Activated naive CD8-positive, alpha-beta T cell treated with anti-CD3 and anti-CD28 coated beads for 36 hours (primary cell): Measurements from ENCODE around the gene ARPP21. TPM values are rescaled to one million over a fixed set of nuclear protein-coding genes. Genes with fewer than 3 reads are reported as not detected.
A peak's percentile ranks its signal among the peaks of the same experiment; 100 is the strongest.
"Not testable (repeated sequence)": the region's sequence is repeated elsewhere in the genome, so short reads cannot be mapped to it uniquely, and the experiment has no call there.

ENCODE experiments used
- DNase-seq: peaks from one replicate; pipeline ENCODE4 v3.0.0; 2021
- H3K27ac Mint-ChIP-seq: one replicate; pipeline ENCODE4 v1.8.0; 2022; ENCODE audit warnings: mild to moderate bottlenecking, moderate library complexity, mixed read lengths
- H3K27me3 Mint-ChIP-seq: one replicate; pipeline ENCODE4 v1.8.0; 2022; ENCODE audit warnings: mild to moderate bottlenecking, mixed read lengths
- H3K36me3 Mint-ChIP-seq: one replicate; pipeline ENCODE4 v1.8.0; 2021; ENCODE audit warnings: mild to moderate bottlenecking, mixed read lengths
- H3K4me1 Mint-ChIP-seq: one replicate; pipeline ENCODE4 v1.8.0; 2021; ENCODE audit warnings: mixed read lengths
- H3K4me3 Mint-ChIP-seq: one replicate; pipeline ENCODE4 v1.8.0; 2022; ENCODE audit warnings: mild to moderate bottlenecking, moderate library complexity, mixed read lengths
- H3K9me3 Mint-ChIP-seq: one replicate; pipeline ENCODE4 v1.8.0; 2022; ENCODE audit warnings: mixed read lengths
- total RNA-seq, 2 experiments: library from RNA; stranded (reverse); gene quantifications; one replicate each; pipeline ENCODE4 v1.2.3, GENCODE V29; 2021

ARPP21 gene
- not detected for total RNA-seq

DNA sequence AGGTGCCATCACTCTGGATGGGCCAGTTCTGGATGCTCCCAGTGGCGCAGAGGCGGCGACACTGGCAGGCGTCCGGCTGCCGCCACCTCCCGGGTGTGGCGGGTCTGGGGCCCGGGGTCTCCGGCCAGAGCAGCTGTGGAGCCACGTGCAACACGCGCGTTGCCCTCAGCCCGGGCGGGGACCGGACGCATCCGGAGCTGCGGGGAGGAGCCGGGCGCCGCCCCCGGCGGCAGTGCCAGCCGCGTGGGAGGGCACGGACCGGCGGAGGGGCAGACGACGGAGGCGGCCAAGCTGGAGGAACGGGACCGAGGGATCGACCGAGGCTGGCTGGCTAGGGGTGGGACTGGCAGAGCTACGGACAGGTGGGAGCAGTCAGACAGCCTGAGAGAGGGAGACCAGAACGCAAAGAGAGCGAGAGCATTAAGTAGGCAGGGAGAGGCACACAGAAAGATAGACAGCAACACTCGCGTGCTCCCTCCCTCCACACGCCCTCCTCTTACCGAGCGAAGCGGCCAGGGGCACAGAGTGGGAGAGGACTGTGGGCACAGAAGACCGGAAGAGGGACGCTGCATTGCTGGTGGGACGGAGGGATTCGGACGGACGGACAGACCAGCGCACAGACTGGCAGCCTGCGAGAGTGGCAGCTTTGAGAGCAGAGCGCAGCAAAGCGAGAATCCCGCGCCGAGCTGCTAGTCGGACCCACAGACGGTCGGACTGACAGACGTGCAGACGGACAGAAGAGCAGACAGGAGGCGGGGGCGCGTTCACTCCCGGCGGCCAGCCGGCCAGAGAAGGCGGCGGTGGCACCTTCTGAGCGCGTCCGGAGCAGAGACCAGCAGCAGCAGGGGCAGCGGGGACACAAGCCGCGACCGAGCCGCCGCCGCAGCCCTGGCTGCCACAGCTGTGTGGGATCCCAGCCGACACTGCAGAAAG, at the start of gene ARPP21:
TSS of gene ARPP21 (plus strand) at position 272 of the 933 bp plus-strand sequence. CDS start 42,227 bp downstream, outside the sequence.
- Mint-ChIP-seq H3K4me3 (peak within 1 kb of the TSS; percentile 75), H3K9me3 (peaks cover 5% of the 10 kb centered on the region), H3K4me1 (peaks cover 5% of the 10 kb centered on the region), H3K27ac (no peak within 1 kb of the TSS), H3K36me3 (peaks cover 3% of the 10 kb centered on the region), H3K27me3 (peaks cover 48% of the 10 kb centered on the region)
- peak; percentile 32 for DNase-seq

GRCh38 chr3:35592589-35593295, 46.6 kb upstream of the ARPP21 start:
- peaks cover 5% of the 10 kb centered on the region for H3K9me3 Mint-ChIP-seq
- H3K4me3 Mint-ChIP-seq, result no peak overlapping the region
- H3K4me1 Mint-ChIP-seq, result no peaks in the 10 kb centered on the region
- H3K36me3 Mint-ChIP-seq, result no peaks in the 10 kb centered on the region
- no peak overlapping the region for H3K27ac Mint-ChIP-seq
- peaks cover 3% of the 10 kb centered on the region for H3K27me3 Mint-ChIP-seq
- no peak for DNase-seq

- H3K36me3 Mint-ChIP-seq, result no peaks in the 10 kb centered on the region
- H3K27me3 Mint-ChIP-seq, result no peaks in the 10 kb centered on the region
- no peaks in the 10 kb centered on the region for H3K4me1 Mint-ChIP-seq
- no peaks in the 10 kb centered on the region for H3K9me3 Mint-ChIP-seq
- H3K27ac Mint-ChIP-seq, result no peak overlapping the region
- DNase-seq, result no peak
- H3K4me3 Mint-ChIP-seq, result no peak overlapping the region
Observed at GRCh38 chr3:35594739-35595138, 44.6 kb upstream of the ARPP21 start.

GRCh38 chr3:35596335-35596995, 42.9 kb upstream of the ARPP21 start:
- no peak for DNase-seq
- H3K9me3 Mint-ChIP-seq, result no peaks in the 10 kb centered on the region
- H3K27me3 Mint-ChIP-seq, result no peaks in the 10 kb centered on the region
- H3K4me1 Mint-ChIP-seq, result no peaks in the 10 kb centered on the region
- no peak overlapping the region for H3K27ac Mint-ChIP-seq
- H3K4me3 Mint-ChIP-seq, result no peak overlapping the region
- H3K36me3 Mint-ChIP-seq, result no peaks in the 10 kb centered on the region

DNA sequence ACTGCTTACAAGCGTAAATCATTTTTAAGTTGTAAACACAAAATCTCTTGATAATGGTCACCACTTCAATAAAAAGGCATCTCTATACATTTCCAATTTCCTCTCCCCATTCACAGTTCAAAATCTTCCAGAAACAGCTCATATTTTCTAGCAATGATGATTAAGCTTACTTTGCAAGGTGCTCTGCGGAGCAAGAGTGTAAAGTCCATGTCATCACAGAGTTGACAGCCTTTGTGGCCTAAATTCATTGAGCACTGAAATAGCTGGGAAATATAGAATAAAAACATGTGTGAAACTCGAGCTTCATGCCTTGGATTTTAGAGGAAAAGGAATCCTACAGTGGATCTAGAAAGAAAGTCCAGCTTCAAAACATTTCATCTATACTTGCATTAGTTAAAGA, 41.8 kb upstream of the ARPP21 start:
- Mint-ChIP-seq H3K27ac (no peak overlapping the region), H3K27me3 (no peaks in the 10 kb centered on the region), H3K36me3 (no peaks in the 10 kb centered on the region), H3K4me1 (no peaks in the 10 kb centered on the region), H3K4me3 (no peak overlapping the region), H3K9me3 (no peaks in the 10 kb centered on the region)
- DNase-seq, result no peak

DNA sequence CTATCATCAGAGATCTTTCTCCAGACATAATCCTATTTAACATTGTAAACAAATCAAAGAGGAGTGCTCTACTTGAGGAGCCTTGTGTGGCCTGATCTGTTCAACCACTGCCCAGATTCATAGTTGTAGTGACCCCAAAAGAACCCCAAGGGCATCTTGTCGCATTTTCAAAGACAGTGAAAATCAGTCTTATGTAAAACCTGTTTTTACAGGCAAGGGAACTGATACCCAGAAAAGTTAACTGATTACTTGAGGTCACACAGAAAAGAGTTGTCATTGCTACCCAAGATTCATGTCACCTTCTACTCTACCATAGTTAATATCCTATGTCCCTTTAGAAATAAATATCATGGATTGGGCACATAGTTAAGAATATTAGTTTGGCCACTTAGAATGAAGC, 40.5 kb upstream of the ARPP21 start:
- Mint-ChIP-seq H3K4me1 (no peaks in the 10 kb centered on the region), H3K36me3 (no peaks in the 10 kb centered on the region), H3K4me3 (no peak overlapping the region), H3K27ac (no peak overlapping the region), H3K9me3 (no peaks in the 10 kb centered on the region), H3K27me3 (no peaks in the 10 kb centered on the region)
- no peak for DNase-seq

DNA sequence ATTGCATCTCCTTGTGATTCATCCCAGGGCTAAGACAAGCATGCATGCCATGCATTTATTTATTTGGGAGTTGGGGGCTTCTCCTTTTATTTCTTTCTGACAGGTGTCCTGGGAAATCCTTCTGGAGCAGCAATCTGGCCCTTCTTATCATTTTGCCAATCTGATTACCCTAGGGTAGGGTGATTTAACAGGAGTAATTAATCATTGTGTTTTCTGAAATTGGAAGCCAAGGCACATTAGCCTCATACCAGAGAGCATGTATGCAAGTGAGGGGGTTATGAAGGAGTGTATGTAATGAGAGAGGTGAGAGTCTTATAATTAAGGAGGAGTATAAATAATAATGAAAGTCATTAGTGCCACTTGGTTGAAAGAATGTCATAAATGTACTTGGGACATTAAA, 37.4 kb upstream of the ARPP21 start:
- DNase-seq, result no peak
- H3K27ac Mint-ChIP-seq, result no peak overlapping the region
- H3K27me3 Mint-ChIP-seq, result no peaks in the 10 kb centered on the region
- H3K9me3 Mint-ChIP-seq, result peaks cover 2% of the 10 kb centered on the region
- H3K4me1 Mint-ChIP-seq, result no peaks in the 10 kb centered on the region
- H3K4me3 Mint-ChIP-seq, result no peak overlapping the region
- H3K36me3 Mint-ChIP-seq, result no peaks in the 10 kb centered on the region

DNA sequence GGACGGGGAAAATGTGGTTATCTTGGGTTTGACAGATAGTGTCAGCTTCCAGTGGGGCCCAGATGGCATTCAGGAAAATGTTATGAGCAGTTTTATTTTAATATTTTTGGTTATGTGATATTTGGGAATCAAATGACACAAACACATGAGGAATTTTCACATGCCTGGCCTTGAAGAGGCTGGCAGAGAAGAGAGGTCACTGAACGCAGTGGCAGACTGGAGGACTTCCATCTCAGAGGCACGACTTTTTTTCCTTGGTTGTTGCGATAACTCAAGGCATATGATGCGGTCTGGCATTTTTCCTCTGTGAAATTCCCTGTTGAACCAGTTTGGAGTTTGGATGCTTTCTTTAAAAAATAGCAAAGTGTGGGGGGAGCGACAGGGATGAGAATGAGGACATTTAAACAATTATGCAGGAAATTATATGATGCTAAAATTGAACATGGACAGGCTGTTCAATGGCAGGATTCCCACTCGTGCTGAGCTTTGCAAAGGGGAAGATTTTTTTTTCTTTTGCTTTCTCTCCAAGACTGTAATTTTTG, 36.9 kb upstream of the ARPP21 start:
- Mint-ChIP-seq H3K27me3 (no peaks in the 10 kb centered on the region), H3K9me3 (peaks cover 2% of the 10 kb centered on the region), H3K4me1 (no peaks in the 10 kb centered on the region), H3K36me3 (no peaks in the 10 kb centered on the region), H3K4me3 (no peak overlapping the region), H3K27ac (no peak overlapping the region)
- no peak for DNase-seq

DNA sequence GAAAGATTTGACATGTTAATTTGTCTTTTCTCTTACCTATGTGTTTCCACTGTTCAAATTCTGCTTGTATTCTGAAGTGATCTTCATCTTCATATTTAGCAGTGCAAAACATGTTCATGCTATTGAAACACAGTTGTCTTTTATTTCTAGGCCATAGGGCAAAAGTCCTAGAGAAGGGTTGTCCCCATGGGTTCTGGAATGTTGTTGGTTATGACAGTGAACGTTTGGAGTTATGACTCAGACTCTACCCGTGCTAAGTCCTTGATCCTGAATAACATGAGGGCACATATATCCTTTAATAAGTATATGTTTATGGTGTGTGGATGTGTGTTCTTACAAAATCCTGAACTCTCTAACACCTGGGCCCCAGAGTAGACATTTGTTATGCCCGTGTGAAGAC, 23.0 kb upstream of the ARPP21 start:
- Mint-ChIP-seq H3K9me3 (peaks cover 1% of the 10 kb centered on the region), H3K36me3 (no peaks in the 10 kb centered on the region), H3K27me3 (no peaks in the 10 kb centered on the region), H3K27ac (no peak overlapping the region), H3K4me3 (no peak overlapping the region), H3K4me1 (no peaks in the 10 kb centered on the region)
- DNase-seq, result no peak

DNA sequence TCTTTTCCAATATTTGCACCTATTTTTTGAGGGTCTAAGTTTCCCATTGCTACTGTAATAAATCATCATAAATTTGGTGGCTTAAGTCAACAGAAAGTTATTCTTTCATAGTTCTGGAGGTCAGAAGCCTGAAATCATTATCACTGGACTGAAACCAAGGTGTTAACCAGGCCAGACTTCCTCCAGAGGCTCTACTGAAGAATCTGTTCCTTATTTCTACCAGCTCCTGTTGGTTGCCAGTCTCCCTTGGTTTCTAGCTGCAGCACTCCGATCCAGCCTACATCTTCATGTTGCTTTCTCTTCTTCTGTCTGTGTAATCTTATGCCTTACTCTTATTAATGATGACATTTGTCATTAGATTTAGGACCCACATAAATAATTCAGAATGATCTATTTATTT, 22.0 kb upstream of the ARPP21 start:
- Mint-ChIP-seq H3K9me3 (peaks cover 2% of the 10 kb centered on the region), H3K4me1 (no peaks in the 10 kb centered on the region), H3K36me3 (no peaks in the 10 kb centered on the region), H3K27ac (no peak overlapping the region), H3K4me3 (no peak overlapping the region), H3K27me3 (no peaks in the 10 kb centered on the region)
- DNase-seq, result no peak

- H3K9me3 Mint-ChIP-seq, H3K4me3 Mint-ChIP-seq, H3K36me3 Mint-ChIP-seq, H3K27me3 Mint-ChIP-seq, H3K4me1 Mint-ChIP-seq, H3K27ac Mint-ChIP-seq, DNase-seq: not testable (repeated sequence)
Observed at GRCh38 chr3:35620238-35620637, 19.1 kb upstream of the ARPP21 start.

DNA sequence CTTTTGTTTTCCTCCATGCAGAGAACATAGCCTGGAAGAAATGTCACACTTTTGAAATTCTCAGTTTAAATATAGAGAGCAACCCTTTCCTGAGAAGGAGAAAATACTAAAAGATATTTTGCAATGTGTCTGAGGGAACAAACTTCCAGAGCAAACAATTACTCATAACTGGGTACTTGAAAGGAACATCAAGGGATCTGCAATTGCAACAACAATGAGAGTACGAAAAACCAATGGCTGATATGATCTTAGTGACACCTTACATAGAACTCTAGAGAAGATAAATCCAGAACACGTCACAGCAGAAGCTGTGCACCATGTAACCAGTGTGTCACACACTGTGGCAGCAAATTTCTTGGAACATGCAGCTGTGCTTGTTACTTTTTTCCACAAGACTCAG, 14.6 kb upstream of the ARPP21 start:
- Mint-ChIP-seq H3K27me3 (peaks cover 4% of the 10 kb centered on the region), H3K4me1 (no peaks in the 10 kb centered on the region), H3K36me3 (no peaks in the 10 kb centered on the region), H3K9me3 (peaks cover 2% of the 10 kb centered on the region), H3K4me3 (no peak overlapping the region), H3K27ac (no peak overlapping the region)
- DNase-seq, result no peak

DNA sequence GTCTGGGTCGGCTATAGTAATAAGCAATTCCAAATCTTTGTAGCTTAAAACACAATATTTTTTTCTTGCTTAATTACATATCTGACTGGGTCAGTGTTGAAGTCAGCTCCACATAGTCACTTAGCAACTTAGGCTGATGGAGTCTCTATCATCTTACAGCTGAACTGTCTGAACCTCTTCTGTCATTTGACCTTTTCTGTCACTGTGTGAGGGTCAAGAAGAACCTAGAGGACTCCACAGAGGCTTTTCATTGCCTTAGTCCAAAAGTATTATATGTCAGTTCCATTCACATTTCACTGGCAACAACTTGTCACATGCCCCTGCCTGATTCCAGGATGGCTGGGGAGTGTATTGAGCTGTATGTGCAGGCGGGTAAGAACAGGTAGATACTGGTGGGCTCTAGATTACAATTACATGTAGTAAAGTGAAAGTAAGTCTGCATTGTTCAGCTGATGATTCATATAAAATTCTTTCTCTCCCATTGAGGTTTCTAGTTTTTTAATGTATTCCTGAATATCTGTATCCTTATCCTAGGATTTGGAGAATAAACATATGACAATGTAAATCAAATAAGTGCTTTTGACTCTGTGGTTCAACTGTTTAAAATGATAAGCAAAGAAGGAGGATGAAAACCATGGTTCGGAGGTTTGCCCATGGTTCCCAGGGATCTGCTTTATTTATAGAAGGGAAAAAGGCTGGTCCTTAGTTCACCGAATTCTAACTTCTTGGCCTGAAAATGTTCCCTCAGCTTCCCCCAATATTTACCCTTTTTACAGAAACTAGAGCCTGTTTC, 5.8 kb upstream of the ARPP21 start:
- H3K4me1 Mint-ChIP-seq, result no peaks in the 10 kb centered on the region
- no peak for DNase-seq
- H3K27me3 Mint-ChIP-seq, result peaks cover 13% of the 10 kb centered on the region
- H3K27ac Mint-ChIP-seq, result no peak overlapping the region
- peaks cover 2% of the 10 kb centered on the region for H3K9me3 Mint-ChIP-seq
- no peaks in the 10 kb centered on the region for H3K36me3 Mint-ChIP-seq
- no peak overlapping the region for H3K4me3 Mint-ChIP-seq

- no peak overlapping the region for H3K27ac Mint-ChIP-seq
- DNase-seq, result no peak
- no peak overlapping the region for H3K4me3 Mint-ChIP-seq
- H3K36me3 Mint-ChIP-seq, result peaks cover 3% of the 10 kb centered on the region
- peaks cover 31% of the 10 kb centered on the region for H3K27me3 Mint-ChIP-seq
- peaks cover 5% of the 10 kb centered on the region for H3K9me3 Mint-ChIP-seq
- H3K4me1 Mint-ChIP-seq, result peaks cover 5% of the 10 kb centered on the region
Observed at GRCh38 chr3:35635407-35635806, 3.9 kb upstream of the ARPP21 start.
